Measurements from ENCODE around the gene SPATA2. TPM values are rescaled to one million over a fixed set of nuclear protein-coding genes. Genes with fewer than 3 reads are reported as not detected.

Gene SPATA2
- polyA plus RNA-seq, 2 of the 4 experiments (the other 2 are of a cell fraction): 4.7 to 5.1 TPM

GRCh38 chr20:49905415-49906091 lies 9.8 kb downstream of the SPATA2 start:
- H3K4me2 ChIP-seq: no peak overlapping the region
- ChIA-PET CTCF (interaction anchor here (0.9 to 7.3 kb wide), 8 partner anchors 9 to 421 kb away, joined by 3 to 90 read pairs (median 6); partner anchors contain the start of gene SPATA2), POLR2A (no interaction called here)
- ATAC-seq: no peak
- TF ChIP-seq CHD4 (IDR thresholded peaks at IDR 0.05; ENCODE audit: borderline replicate concordance): no peak
- TF ChIP-seq CBX2 (IDR thresholded peaks at IDR 0.05; ENCODE audit: borderline replicate concordance, low read depth): no peak
- TF ChIP-seq CBX8 (IDR thresholded peaks at IDR 0.05): no peak
- no peak for TF ChIP-seq JUNB (IDR thresholded peaks at IDR 0.05)
- TF ChIP-seq, protein P1, sequence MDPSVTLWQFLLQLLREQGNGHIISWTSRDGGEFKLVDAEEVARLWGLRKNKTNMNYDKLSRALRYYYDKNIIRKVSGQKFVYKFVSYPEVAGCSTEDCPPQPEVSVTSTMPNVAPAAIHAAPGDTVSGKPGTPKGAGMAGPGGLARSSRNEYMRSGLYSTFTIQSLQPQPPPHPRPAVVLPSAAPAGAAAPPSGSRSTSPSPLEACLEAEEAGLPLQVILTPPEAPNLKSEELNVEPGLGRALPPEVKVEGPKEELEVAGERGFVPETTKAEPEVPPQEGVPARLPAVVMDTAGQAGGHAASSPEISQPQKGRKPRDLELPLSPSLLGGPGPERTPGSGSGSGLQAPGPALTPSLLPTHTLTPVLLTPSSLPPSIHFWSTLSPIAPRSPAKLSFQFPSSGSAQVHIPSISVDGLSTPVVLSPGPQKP (IDR thresholded peaks at IDR 0.05; ENCODE audit: low read depth, low read length): no peak
- TF ChIP-seq ZFP36 (IDR thresholded peaks at IDR 0.05; ENCODE audit: borderline replicate concordance, partially characterized antibody): no peak
- TF ChIP-seq RFX5 (IDR thresholded peaks at IDR 0.05): no peak
- TF ChIP-seq, protein P2, sequence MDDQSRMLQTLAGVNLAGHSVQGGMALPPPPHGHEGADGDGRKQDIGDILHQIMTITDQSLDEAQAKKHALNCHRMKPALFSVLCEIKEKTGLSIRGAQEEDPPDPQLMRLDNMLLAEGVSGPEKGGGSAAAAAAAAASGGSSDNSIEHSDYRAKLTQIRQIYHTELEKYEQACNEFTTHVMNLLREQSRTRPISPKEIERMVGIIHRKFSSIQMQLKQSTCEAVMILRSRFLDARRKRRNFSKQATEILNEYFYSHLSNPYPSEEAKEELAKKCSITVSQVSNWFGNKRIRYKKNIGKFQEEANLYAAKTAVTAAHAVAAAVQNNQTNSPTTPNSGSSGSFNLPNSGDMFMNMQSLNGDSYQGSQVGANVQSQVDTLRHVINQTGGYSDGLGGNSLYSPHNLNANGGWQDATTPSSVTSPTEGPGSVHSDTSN (IDR thresholded peaks at IDR 0.05): no peak
- no peak for TF ChIP-seq RAD21 (conservative IDR thresholded peaks at IDR 0.05 in 1 of 2, IDR thresholded peaks at IDR 0.05 in 1 of 2)
- TF ChIP-seq RNF2 (IDR thresholded peaks at IDR 0.05; ENCODE audit: borderline replicate concordance, low read depth): no peak
- no peak for TF ChIP-seq CHD2 (IDR thresholded peaks at IDR 0.05; ENCODE audit: low read length, partially characterized antibody)
- no peak for TF ChIP-seq MYC (IDR thresholded peaks at IDR 0.05; ENCODE audit: borderline replicate concordance, low read length)
- TF ChIP-seq ESRRA (IDR thresholded peaks at IDR 0.05; ENCODE audit: borderline replicate concordance, low read length): no peak
- no peak for DNase-seq (ENCODE audit: low read depth in 1 of 2, low spot score in 1 of 2)
- WGBS (ENCODE audit: missing lambda C conversion rate): 90% methylated on average over 29 of the region's 29 CpGs
- no peaks in the 10 kb centered on the region for H3K9me3 ChIP-seq
- no peak overlapping the region for H3K4me3 ChIP-seq
- FAIRE-seq: no peak
- no peaks in the 10 kb centered on the region for H3K4me1 ChIP-seq
- no peak overlapping the region for H3K27ac ChIP-seq

- peaks cover 7% of the 10 kb centered on the region; the same call in 2 of the 3 replicates for H3K4me1 ChIP-seq
- FAIRE-seq: no peak
- no peak overlapping the region for H3K4me3 ChIP-seq
- no peak for DNase-seq (ENCODE audit: low read depth in 1 of 2, low spot score in 1 of 2)
- no peaks in the 10 kb centered on the region for H3K9me3 ChIP-seq
- no peak overlapping the region for H3K4me2 ChIP-seq
- CTCF ChIA-PET: interaction anchor here (0.6 to 7.3 kb wide), 11 partner anchors 10 to 571 kb away, joined by 3 to 90 read pairs (median 4); partner anchors contain the start of gene SPATA2
- no peak overlapping the region for H3K27ac ChIP-seq
- POLR2A ChIA-PET: no interaction called here
- TF ChIP-seq SMC3 (IDR thresholded peaks at IDR 0.05): no peak
- no peak for TF ChIP-seq JUNB (IDR thresholded peaks at IDR 0.05)
- no peak for TF ChIP-seq MAFK (IDR thresholded peaks at IDR 0.05; ENCODE audit: partially characterized antibody)
- TF ChIP-seq POLR2AphosphoS2 (conservative IDR thresholded peaks at IDR 0.05; ENCODE audit: low read length): no peak
- TF ChIP-seq E2F6 (IDR thresholded peaks at IDR 0.05; ENCODE audit: borderline replicate concordance, low read depth): no peak
- no peak for TF ChIP-seq MAX (IDR thresholded peaks at IDR 0.05)
- no peak for TF ChIP-seq BCL3 (IDR thresholded peaks at IDR 0.05)
- TF ChIP-seq CHD4 (IDR thresholded peaks at IDR 0.05; ENCODE audit: borderline replicate concordance): no peak
- TF ChIP-seq RCOR1 (IDR thresholded peaks at IDR 0.05; ENCODE audit: low read depth, low read length): no peak
- TF ChIP-seq RAD21 (conservative IDR thresholded peaks at IDR 0.05 in 1 of 2, IDR thresholded peaks at IDR 0.05 in 1 of 2): no peak
- no peak for TF ChIP-seq ZC3H11A (IDR thresholded peaks at IDR 0.05)
- no peak for TF ChIP-seq HDAC2 (IDR thresholded peaks at IDR 0.05)
- no peak for TF ChIP-seq PHF8 (IDR thresholded peaks at IDR 0.05; ENCODE audit: borderline replicate concordance, low read depth)
- TF ChIP-seq, protein P3, sequence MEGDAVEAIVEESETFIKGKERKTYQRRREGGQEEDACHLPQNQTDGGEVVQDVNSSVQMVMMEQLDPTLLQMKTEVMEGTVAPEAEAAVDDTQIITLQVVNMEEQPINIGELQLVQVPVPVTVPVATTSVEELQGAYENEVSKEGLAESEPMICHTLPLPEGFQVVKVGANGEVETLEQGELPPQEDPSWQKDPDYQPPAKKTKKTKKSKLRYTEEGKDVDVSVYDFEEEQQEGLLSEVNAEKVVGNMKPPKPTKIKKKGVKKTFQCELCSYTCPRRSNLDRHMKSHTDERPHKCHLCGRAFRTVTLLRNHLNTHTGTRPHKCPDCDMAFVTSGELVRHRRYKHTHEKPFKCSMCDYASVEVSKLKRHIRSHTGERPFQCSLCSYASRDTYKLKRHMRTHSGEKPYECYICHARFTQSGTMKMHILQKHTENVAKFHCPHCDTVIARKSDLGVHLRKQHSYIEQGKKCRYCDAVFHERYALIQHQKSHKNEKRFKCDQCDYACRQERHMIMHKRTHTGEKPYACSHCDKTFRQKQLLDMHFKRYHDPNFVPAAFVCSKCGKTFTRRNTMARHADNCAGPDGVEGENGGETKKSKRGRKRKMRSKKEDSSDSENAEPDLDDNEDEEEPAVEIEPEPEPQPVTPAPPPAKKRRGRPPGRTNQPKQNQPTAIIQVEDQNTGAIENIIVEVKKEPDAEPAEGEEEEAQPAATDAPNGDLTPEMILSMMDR (IDR thresholded peaks at IDR 0.05): no peak
- no peak for TF ChIP-seq RARB (CRISPR knock-in tag; IDR thresholded peaks at IDR 0.05)
- TF ChIP-seq NPAS2 (CRISPR knock-in tag; IDR thresholded peaks at IDR 0.05; ENCODE audit: borderline replicate concordance): no peak
- TF ChIP-seq, protein P2 (IDR thresholded peaks at IDR 0.05): no peak
- no peak for ATAC-seq
- 83% methylated on average over 17 of the region's 17 CpGs for WGBS (ENCODE audit: missing lambda C conversion rate)
Observed at GRCh38 chr20:49904440-49905214, 10.7 kb downstream of the SPATA2 start.
